Measurements from ENCODE around the gene DUSP10. TPM values are rescaled to one million over a fixed set of nuclear protein-coding genes. Genes with fewer than 3 reads are reported as not detected.

DUSP10 gene
- total RNA-seq, 2 experiments from 2014 or later, result 2.6 to 4.4 TPM

GRCh38 chr1:221751226-221751887, 9.5 kb upstream of the DUSP10 start:
- Histone ChIP-seq H3K27ac (ENCODE audit: low read depth, low read length, poor library complexity, severe bottlenecking) (no peak overlapping the region), H3K4me2 (ENCODE audit: low read length) (no peak overlapping the region), H4K20me1 (ENCODE audit: insufficient read depth, low read length) (no peaks in the 10 kb centered on the region), H3K36me3 (ENCODE audit: insufficient read depth, low read length) (no peaks in the 10 kb centered on the region), H3K9me2 (ENCODE audit: insufficient read depth, low read length) (no peaks in the 10 kb centered on the region; the same call in 1 of the 2 replicates), H3K79me2 (ENCODE audit: insufficient read depth, low read depth, low read length) (no peaks in the 10 kb centered on the region), H3K9me3 (ENCODE audit: low read length) (no peaks in the 10 kb centered on the region), H3K4me3 (ENCODE audit: low read depth, low read length, poor library complexity, severe bottlenecking) (no peak overlapping the region), H2AFZ (ENCODE audit: low read length) (no peak overlapping the region), H3K4me1 (ENCODE audit: insufficient read depth, low read length, poor library complexity, severe bottlenecking) (no peaks in the 10 kb centered on the region)
- ChIA-PET POLR2A (interaction anchor here (0.6 kb wide), 1 partner anchor 404 kb away, joined by 3 read pairs; no protein-coding TSS in a partner anchor), CTCF (ENCODE audit: unreplicated experiment) (no interaction called here)
- DNase-seq (ENCODE audit: low spot score), result no peak
- TF ChIP-seq EZH2phosphoT487 (IDR thresholded peaks at IDR 0.05; ENCODE audit: borderline replicate concordance, low read depth, low read length) (no peak), CTCF (conservative IDR thresholded peaks at IDR 0.05; ENCODE audit: low read length) (no peak)
- intact Hi-C loops (cut with micrococcal nuclease; ENCODE audit: unreplicated experiment), result no loop called here
- no TSS peak for BruUV-seq (replicated peaks)

- H3K4me2 ChIP-seq (ENCODE audit: low read length), result no peak overlapping the region
- ChIA-PET POLR2A (interaction anchor here (0.6 kb wide), 1 partner anchor 62 kb away, joined by 3 read pairs; no protein-coding TSS in a partner anchor), CTCF (ENCODE audit: unreplicated experiment) (no interaction called here)
- BruUV-seq (replicated peaks), result no TSS peak
- no peak for DNase-seq (ENCODE audit: low spot score)
- intact Hi-C loops (cut with micrococcal nuclease; ENCODE audit: unreplicated experiment), result no loop called here
- no peak overlapping the region for H3K4me3 ChIP-seq (ENCODE audit: low read depth, low read length, poor library complexity, severe bottlenecking)
- H2AFZ ChIP-seq (ENCODE audit: low read length), result no peak overlapping the region
- H3K4me1 ChIP-seq (ENCODE audit: insufficient read depth, low read length, poor library complexity, severe bottlenecking), result peaks cover under 1% of the 10 kb centered on the region
- H3K9me3 ChIP-seq (ENCODE audit: low read length), result no peaks in the 10 kb centered on the region
- H3K79me2 ChIP-seq (ENCODE audit: insufficient read depth, low read depth, low read length), result no peaks in the 10 kb centered on the region
- no peak overlapping the region for H3K27ac ChIP-seq (ENCODE audit: low read depth, low read length, poor library complexity, severe bottlenecking)
- no peaks in the 10 kb centered on the region; the same call in 1 of the 2 replicates for H3K9me2 ChIP-seq (ENCODE audit: insufficient read depth, low read length)
- no peaks in the 10 kb centered on the region for H3K36me3 ChIP-seq (ENCODE audit: insufficient read depth, low read length)
- no peaks in the 10 kb centered on the region for H4K20me1 ChIP-seq (ENCODE audit: insufficient read depth, low read length)
- no peak for TF ChIP-seq EZH2phosphoT487 (IDR thresholded peaks at IDR 0.05; ENCODE audit: borderline replicate concordance, low read depth, low read length)
- no peak for TF ChIP-seq CTCF (conservative IDR thresholded peaks at IDR 0.05; ENCODE audit: low read length)
Measured at GRCh38 chr1:221748981-221749380, 7.1 kb upstream of the DUSP10 start.

GRCh38 chr1:221747839-221748238, 6.0 kb upstream of the DUSP10 start:
- Histone ChIP-seq H3K36me3 (ENCODE audit: insufficient read depth, low read length) (no peaks in the 10 kb centered on the region), H3K9me3 (ENCODE audit: low read length) (no peaks in the 10 kb centered on the region), H4K20me1 (ENCODE audit: insufficient read depth, low read length) (no peaks in the 10 kb centered on the region), H3K4me1 (ENCODE audit: insufficient read depth, low read length, poor library complexity, severe bottlenecking) (peaks cover 8% of the 10 kb centered on the region), H3K79me2 (ENCODE audit: insufficient read depth, low read depth, low read length) (no peaks in the 10 kb centered on the region), H2AFZ (ENCODE audit: low read length) (no peak overlapping the region), H3K4me2 (ENCODE audit: low read length) (no peak overlapping the region), H3K27ac (ENCODE audit: low read depth, low read length, poor library complexity, severe bottlenecking) (no peak overlapping the region), H3K4me3 (ENCODE audit: low read depth, low read length, poor library complexity, severe bottlenecking) (no peak overlapping the region), H3K9me2 (ENCODE audit: insufficient read depth, low read length) (no peaks in the 10 kb centered on the region)
- intact Hi-C loops (cut with micrococcal nuclease; ENCODE audit: unreplicated experiment), result no loop called here
- ChIA-PET CTCF (ENCODE audit: unreplicated experiment) (no interaction called here), POLR2A (no interaction called here)
- no TSS peak for BruUV-seq (replicated peaks)
- DNase-seq (ENCODE audit: low spot score), result no peak
- TF ChIP-seq EZH2phosphoT487 (IDR thresholded peaks at IDR 0.05; ENCODE audit: borderline replicate concordance, low read depth, low read length) (no peak), CTCF (conservative IDR thresholded peaks at IDR 0.05; ENCODE audit: low read length) (no peak)

All from OCI-LY7 (cell line).